SJSA1 (cell line): Measurements from ENCODE around the gene ZNF471. TPM values are rescaled to one million over a fixed set of nuclear protein-coding genes. Genes with fewer than 3 reads are reported as not detected.

ENCODE experiments used
- DNase-seq, 2 experiments: peaks; one replicate each; pipeline ENCODE4 v3.0.0-alpha.2; 2015 to 2020; ENCODE audit warnings: low spot score in 2 of 2, low read depth in 1 of 2
- H3K27ac ChIP-seq: fragments of 250-450 bp; sonication (Bioruptor Pico); 2 replicates; pipeline ENCODE4 v1.5.1; 2020; ENCODE audit warnings: mild to moderate bottlenecking, moderate library complexity
- H3K27me3 ChIP-seq: fragments of 250-450 bp; sonication (Bioruptor Pico); replicated peaks from 2 replicates; pipeline ENCODE4 v1.5.1; 2020; ENCODE audit warnings: mild to moderate bottlenecking, moderate library complexity
- H3K36me3 ChIP-seq: fragments of 250-450 bp; sonication (Bioruptor Pico); 2 replicates; pipeline ENCODE4 v1.5.1; 2020; ENCODE audit warnings: mild to moderate bottlenecking
- H3K4me1 ChIP-seq: fragments of 250-450 bp; sonication (Bioruptor Pico); replicated peaks from 2 replicates; pipeline ENCODE4 v1.6.1; 2021; ENCODE audit warnings: mild to moderate bottlenecking
- H3K4me3 ChIP-seq: fragments of 250-450 bp; sonication (Bioruptor Pico); 2 replicates; pipeline ENCODE4 v1.5.1; 2020; ENCODE audit warnings: mild to moderate bottlenecking
- H3K9me3 ChIP-seq: fragments of 250-450 bp; sonication (Bioruptor Pico); replicated peaks from 2 replicates; pipeline ENCODE4 v1.5.1; 2020; ENCODE audit warnings: mild to moderate bottlenecking
- total RNA-seq: library from RNA; depleted of rRNA; stranded (reverse); fragments of >200 nt; shearing (Covaris generic); gene quantifications from 2 replicates; pipeline ENCODE4 v1.2.3, GENCODE V29; 2014; rRNA removed

ZNF471 gene
- total RNA-seq, 1 experiment from 2014 or later = 0.03 TPM

DNA sequence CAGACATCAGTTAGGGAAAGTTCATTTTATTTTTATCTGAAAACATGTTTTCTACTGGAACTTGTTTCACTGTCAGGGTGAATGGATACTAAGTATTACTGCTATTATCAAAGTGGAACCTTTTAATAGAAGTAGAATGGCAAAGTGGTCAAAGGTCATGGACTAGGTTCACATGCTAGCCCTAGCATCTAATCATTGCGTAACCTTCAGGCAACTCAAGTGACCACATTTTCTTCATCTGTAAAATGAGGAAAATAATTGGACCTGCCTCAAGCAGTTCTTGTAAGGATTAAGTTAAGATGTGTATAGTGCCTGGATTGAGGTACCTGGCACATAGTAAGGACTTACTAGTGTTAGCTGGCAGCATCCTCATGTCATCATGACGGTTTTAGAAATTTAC lies 36.1 kb downstream of the ZNF471 start:
- H3K27ac ChIP-seq = no peak overlapping the region
- H3K4me1 ChIP-seq = no peaks in the 10 kb centered on the region
- no peaks in the 10 kb centered on the region for H3K27me3 ChIP-seq
- H3K4me3 ChIP-seq = no peak overlapping the region
- H3K9me3 ChIP-seq = peaks cover 10% of the 10 kb centered on the region
- no peaks in the 10 kb centered on the region for H3K36me3 ChIP-seq
- no peak for DNase-seq

DNA sequence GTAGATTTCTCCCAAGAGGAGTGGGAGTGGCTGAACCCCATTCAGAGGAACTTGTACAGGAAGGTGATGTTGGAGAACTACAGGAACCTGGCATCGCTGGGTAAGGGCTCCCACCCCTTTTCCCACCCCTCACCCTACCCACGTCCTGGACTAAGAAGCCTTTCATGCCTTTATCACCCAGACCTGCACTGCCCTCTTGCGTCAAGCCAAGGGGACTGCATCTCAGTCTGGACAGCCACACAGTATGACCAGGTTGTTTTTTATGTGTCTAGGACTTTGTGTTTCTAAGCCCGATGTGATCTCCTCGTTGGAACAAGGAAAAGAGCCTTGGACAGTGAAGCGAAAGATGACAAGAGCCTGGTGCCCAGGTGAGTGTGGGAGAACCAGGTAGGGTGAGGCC lies 39.9 kb downstream of the ZNF471 start:
- peaks cover 10% of the 10 kb centered on the region; the same call in 1 of the 2 replicates for H3K9me3 ChIP-seq
- H3K4me3 ChIP-seq = no peak overlapping the region
- no peaks in the 10 kb centered on the region for H3K4me1 ChIP-seq
- no peaks in the 10 kb centered on the region for H3K36me3 ChIP-seq
- no peak overlapping the region for H3K27ac ChIP-seq
- no peaks in the 10 kb centered on the region for H3K27me3 ChIP-seq
- DNase-seq = no peak

DNA sequence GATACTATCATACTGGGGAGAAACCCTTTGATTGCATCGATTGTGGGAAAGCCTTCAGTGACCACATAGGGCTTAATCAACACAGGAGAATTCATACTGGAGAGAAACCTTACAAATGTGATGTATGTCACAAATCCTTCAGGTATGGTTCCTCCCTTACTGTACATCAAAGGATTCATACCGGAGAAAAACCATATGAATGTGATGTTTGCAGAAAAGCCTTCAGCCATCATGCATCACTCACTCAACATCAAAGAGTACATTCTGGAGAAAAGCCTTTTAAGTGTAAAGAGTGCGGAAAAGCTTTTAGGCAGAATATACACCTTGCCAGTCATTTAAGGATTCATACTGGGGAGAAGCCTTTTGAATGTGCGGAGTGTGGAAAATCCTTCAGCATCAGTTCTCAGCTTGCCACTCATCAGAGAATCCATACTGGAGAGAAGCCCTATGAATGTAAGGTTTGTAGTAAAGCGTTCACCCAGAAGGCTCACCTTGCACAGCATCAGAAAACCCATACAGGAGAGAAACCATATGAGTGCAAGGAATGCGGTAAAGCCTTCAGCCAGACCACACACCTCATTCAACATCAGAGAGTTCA lies 46.7 kb downstream of the ZNF471 start:
- no peak for DNase-seq
- no peak overlapping the region for H3K27ac ChIP-seq
- H3K27me3 ChIP-seq = no peaks in the 10 kb centered on the region
- peaks cover 35% of the 10 kb centered on the region for H3K9me3 ChIP-seq
- H3K36me3 ChIP-seq = no peaks in the 10 kb centered on the region
- no peak overlapping the region for H3K4me3 ChIP-seq
- no peaks in the 10 kb centered on the region for H3K4me1 ChIP-seq

DNA sequence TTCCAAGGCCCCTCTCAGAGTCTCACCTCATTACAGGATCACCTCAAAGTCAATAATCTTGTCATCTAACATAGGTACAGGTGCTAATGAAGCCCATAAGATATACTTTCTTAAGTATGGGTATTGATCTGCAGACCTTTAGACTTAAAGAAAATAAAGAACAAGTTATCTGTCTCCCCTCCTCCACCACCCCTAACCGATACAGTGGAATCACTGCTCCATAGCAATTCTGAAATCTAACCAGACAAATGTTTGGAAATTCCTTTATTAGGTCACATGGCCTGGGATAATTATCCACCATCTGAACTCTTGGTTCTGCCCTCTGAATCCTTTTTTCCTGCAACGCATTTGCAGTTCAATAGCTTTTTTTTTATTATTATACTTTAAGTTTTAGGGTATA lies 55.1 kb downstream of the ZNF471 start:
- H3K27ac ChIP-seq = no peak overlapping the region
- H3K4me3 ChIP-seq = no peak overlapping the region
- H3K36me3 ChIP-seq = no peaks in the 10 kb centered on the region
- no peak for DNase-seq
- no peaks in the 10 kb centered on the region for H3K4me1 ChIP-seq
- no peaks in the 10 kb centered on the region for H3K27me3 ChIP-seq
- peaks cover 18% of the 10 kb centered on the region for H3K9me3 ChIP-seq

DNA sequence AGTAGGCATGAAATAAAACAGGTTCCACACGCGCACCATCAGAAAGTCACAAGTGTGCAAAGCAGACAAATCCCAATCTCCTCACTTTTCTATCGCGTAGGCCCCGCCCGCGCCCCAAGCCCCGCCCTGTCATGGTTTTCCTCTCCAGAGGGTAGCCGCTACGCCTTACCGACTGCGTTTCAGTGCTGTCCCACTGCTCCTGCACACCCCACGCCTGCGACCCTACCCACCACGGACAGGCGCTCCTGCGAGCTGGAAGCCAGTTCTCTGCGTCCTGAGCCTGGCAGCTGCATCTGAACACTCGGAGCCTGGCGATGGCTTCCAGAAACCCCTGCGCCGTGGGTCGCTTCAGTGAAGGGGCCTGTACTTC lies 59.2 kb downstream of the ZNF471 start:
- Histone ChIP-seq H3K27me3 (no peaks in the 10 kb centered on the region), H3K9me3 (peaks cover 34% of the 10 kb centered on the region), H3K27ac (no peak overlapping the region), H3K4me3 (peak overlapping the region; percentile 58), H3K4me1 (no peaks in the 10 kb centered on the region), H3K36me3 (peaks cover 19% of the 10 kb centered on the region)
- DNase-seq = peak in 1 of 2 experiments; percentile 49

DNA sequence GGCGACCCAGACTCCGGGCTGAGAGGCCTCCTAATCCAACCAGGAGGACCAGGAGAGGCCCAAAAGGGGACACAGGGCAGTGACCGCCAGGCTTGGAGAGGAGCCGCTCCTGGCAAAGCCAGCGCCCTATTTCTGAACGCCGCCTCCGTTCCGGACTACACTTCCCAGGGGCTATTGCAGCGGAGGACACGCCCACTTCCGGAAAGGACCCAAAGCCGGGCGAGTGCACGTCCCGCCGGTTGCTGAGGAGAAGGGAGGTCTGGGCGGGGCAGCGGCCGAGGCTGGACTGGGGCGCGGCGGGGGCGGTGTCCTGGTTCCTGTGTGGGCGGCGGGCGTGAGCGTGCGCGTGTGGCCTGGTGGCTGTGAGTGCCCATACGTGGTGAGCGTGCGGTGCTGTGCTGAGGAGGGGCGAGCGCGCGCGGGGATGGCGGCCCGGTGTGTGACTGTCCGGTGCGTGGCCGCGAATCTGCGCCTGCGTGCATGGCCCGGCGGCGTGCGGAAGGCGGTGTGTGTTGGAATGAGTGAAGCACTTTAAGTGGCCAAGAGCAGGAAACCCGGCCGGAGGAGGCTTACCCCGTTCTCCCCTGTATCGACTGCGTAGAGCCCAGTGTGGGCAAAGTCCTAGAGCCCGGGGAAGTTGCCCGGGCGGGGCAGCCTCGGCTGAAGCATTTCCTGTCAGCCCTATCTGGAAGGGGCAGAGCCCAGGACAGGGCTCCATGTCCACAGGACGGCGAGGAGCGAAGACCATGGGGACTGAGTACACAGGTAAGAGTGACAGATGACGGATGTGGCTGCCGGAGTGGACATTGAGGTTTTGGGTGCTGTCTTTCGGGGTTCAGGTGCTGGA lies 59.8 kb downstream of the ZNF471 start, which contains the start of gene ZNF470:
Gene ZNF470 (plus strand): TSS at position 195 of the 847 bp plus-strand sequence. CDS start 2,844 bp downstream, outside the sequence.
- no peaks in the 10 kb centered on the region for H3K27me3 ChIP-seq
- peaks cover 19% of the 10 kb centered on the region for H3K36me3 ChIP-seq
- H3K27ac ChIP-seq = no peak within 1 kb of the TSS
- peaks cover 35% of the 10 kb centered on the region for H3K9me3 ChIP-seq
- peak within 1 kb of the TSS; percentile 58 for H3K4me3 ChIP-seq
- H3K4me1 ChIP-seq = no peaks in the 10 kb centered on the region
- DNase-seq = peak; percentile 80 to 91

DNA sequence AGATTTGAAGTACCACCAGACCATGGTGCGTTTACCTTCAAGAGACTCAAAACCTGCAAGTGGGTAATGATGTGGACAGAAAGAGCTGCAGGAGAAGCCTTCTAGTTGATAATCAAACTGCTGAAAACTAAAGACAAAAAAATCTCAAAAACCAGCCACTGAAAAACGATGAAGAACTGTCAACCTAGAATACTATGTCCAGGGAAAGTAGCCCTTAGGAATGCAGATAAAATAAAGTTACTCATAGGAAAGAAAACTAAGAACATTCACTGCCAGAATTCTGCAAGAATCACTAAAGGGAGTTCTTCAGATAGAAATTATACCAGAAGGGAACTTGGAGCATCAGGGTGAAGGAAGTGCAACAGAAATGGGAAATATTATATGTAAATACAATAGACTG lies 64.9 kb downstream of the ZNF471 start:
- no peak overlapping the region for H3K27ac ChIP-seq
- no peak for DNase-seq
- H3K36me3 ChIP-seq = peaks cover 37% of the 10 kb centered on the region
- no peaks in the 10 kb centered on the region for H3K4me1 ChIP-seq
- H3K4me3 ChIP-seq = no peak overlapping the region
- H3K9me3 ChIP-seq = peaks cover 32% of the 10 kb centered on the region
- no peaks in the 10 kb centered on the region for H3K27me3 ChIP-seq

DNA sequence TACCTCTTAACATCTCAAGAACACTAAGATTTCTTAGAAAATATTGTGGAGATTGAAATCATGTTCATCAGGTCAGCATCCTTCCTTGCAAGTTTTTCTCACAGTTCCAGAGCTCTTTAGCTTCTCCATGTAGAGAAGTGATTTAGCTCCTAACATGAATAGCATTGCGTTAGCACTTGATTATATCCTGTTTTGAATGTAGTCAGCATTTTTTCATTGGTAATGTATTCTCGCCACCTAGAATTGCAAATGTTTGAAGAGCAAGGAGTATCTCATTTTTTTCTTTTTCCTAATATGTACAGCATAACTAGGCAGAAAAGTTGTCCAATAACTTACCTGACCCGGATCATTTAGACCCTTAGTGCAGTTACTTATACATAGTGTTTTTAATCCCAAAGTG lies 66.3 kb downstream of the ZNF471 start:
- DNase-seq = no peak
- Histone ChIP-seq H3K27ac (no peak overlapping the region), H3K4me3 (no peak overlapping the region), H3K36me3 (peaks cover 35% of the 10 kb centered on the region), H3K4me1 (no peaks in the 10 kb centered on the region), H3K27me3 (no peaks in the 10 kb centered on the region), H3K9me3 (peaks cover 34% of the 10 kb centered on the region)

DNA sequence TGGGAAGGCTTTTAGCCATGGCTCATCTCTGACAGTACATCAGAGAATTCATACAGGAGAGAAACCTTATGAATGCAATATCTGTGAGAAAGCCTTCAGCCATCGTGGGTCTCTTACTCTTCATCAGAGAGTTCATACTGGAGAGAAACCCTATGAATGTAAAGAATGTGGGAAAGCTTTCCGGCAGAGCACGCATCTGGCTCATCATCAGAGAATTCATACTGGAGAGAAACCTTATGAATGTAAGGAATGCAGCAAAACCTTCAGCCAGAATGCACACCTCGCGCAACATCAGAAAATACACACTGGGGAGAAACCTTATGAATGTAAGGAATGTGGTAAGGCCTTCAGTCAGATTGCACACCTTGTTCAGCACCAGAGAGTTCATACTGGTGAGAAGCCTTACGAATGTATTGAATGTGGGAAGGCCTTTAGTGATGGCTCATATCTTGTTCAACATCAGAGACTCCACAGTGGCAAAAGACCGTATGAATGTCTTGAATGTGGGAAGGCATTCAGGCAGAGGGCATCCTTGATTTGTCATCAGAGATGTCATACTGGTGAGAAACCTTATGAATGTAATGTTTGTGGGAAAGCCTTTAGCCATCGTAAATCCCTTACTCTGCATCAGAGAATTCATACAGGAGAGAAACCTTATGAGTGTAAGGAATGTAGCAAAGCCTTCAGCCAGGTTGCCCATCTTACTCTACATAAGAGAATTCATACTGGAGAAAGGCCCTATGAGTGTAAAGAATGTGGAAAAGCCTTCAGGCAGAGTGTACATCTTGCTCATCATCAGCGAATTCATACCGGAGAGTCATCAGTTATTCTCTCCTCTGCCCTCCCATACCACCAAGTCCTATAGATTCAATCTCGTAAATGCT lies 70.3 kb downstream of the ZNF471 start:
- H3K27me3 ChIP-seq = no peaks in the 10 kb centered on the region
- no peak for DNase-seq
- peaks cover 35% of the 10 kb centered on the region for H3K9me3 ChIP-seq
- H3K36me3 ChIP-seq = peaks cover 15% of the 10 kb centered on the region
- no peak overlapping the region for H3K4me3 ChIP-seq
- H3K27ac ChIP-seq = no peak overlapping the region
- H3K4me1 ChIP-seq = no peaks in the 10 kb centered on the region

Other genes with a start within 250 kb of the ZNF471 start
- gene EDDM13, start 235.1 kb upstream of the ZNF471 start, total RNA-seq = not detected in 2 replicates
- gene ZSCAN5A, start 193.0 kb upstream of the ZNF471 start, total RNA-seq = 9.7 TPM in 1 of 2 replicates, not detected in the other
- gene ZNF582, start 114.3 kb upstream of the ZNF471 start, total RNA-seq = 0.87 TPM in 1 of 2 replicates, not detected in the other
- 1.9 and 14.0 TPM in 2 replicates for gene ZNF583, start 103.5 kb upstream of the ZNF471 start, total RNA-seq
- gene ZNF667, start 30.5 kb upstream of the ZNF471 start, total RNA-seq = not detected in 2 replicates
- gene ZFP28, start 31.1 kb downstream of the ZNF471 start, total RNA-seq = 1.4 and 28.1 TPM in 2 replicates
- gene ZNF470, start 59.6 kb downstream of the ZNF471 start, total RNA-seq = 0.60 and 2.3 TPM in 2 replicates
- gene ZNF71, start 87.4 kb downstream of the ZNF471 start, total RNA-seq = 4.4 and 7.4 TPM in 2 replicates
- 0.45 TPM in 1 of 2 replicates, not detected in the other for gene SMIM17, start 135.3 kb downstream of the ZNF471 start, total RNA-seq
- gene ZNF835, start 163.9 kb downstream of the ZNF471 start, total RNA-seq = not detected in 2 replicates